Heart left ventricle (tissue), 16 donors: Measurements from ENCODE around the gene SCUBE2. TPM values are rescaled to one million over a fixed set of nuclear protein-coding genes. Genes with fewer than 3 reads are reported as not detected.
"Not testable (repeated sequence)": the region's sequence is repeated elsewhere in the genome, so short reads cannot be mapped to it uniquely, and the experiment has no call there.

Source experiments
- ATAC-seq, 4 donors: fragments of 200-7000 bp; cut with Tn5 transposase; one replicate each; pipeline ENCODE4 v1.9.1; 2020 to 2022; ENCODE audit warnings: moderate library complexity in 4 of 4, mild to moderate bottlenecking in 3 of 4, moderate number of reproducible peaks in 1 of 4
- DNase-seq, 5 donors: peaks; one replicate each; pipeline ENCODE4 v3.0.0-alpha.2; 2020
- H3K27ac ChIP-seq, 12 donors: fragments of 200-600 bp; sonication (generic) in 4 of 12; one replicate each; pipeline versions ENCODE4 v1.5.0 to v1.8.0; 2016 to 2022; ENCODE audit warnings: mild to moderate bottlenecking in 2 of 12
- H3K27me3 ChIP-seq, 9 donors: fragments of 200-600 bp; sonication (generic) in 2 of 9; one replicate each; pipeline versions ENCODE4 v1.5.1 to v1.8.0; 2016 to 2022; ENCODE audit warnings: mild to moderate bottlenecking in 3 of 9
- H3K36me3 ChIP-seq, 9 donors: fragments of 200-600 bp; sonication (generic) in 2 of 9; one replicate each; pipeline versions ENCODE4 v1.5.0 to v1.8.0; 2018 to 2022; ENCODE audit warnings: mild to moderate bottlenecking in 2 of 9
- H3K4me1 ChIP-seq, 12 donors: fragments of 200-600 bp; sonication (generic) in 4 of 12; one replicate each; pipeline versions ENCODE4 v1.5.0 to v1.8.0; 2016 to 2022; ENCODE audit warnings: mild to moderate bottlenecking in 3 of 12
- H3K4me3 ChIP-seq, 12 donors: fragments of 200-600 bp; sonication (generic) in 4 of 12; one replicate each; pipeline versions ENCODE4 v1.5.0 to v1.8.0; 2017 to 2022; ENCODE audit warnings: mild to moderate bottlenecking in 9 of 12, moderate library complexity in 4 of 12
- H3K9me3 ChIP-seq, 12 donors: fragments of 200-600 bp; sonication (generic) in 4 of 12; one replicate each; pipeline versions ENCODE4 v1.5.0 to v1.8.0; 2016 to 2022; ENCODE audit warnings: mild to moderate bottlenecking in 1 of 12
- CTCF ChIP-seq, 12 donors: fragments of 200-600 bp; sonication (generic) in 4 of 12; IDR thresholded peaks; one replicate each; pipeline versions ENCODE4 v1.5.0 to v1.8.0; 2018 to 2022; ENCODE audit warnings: antibody characterized with exemption in 12 of 12, mild to moderate bottlenecking in 5 of 12
- POLR2A ChIP-seq, 2 donors: fragments of 450-650 bp; IDR thresholded peaks; one replicate each; pipeline ENCODE4 v1.6.1; 2017; ENCODE audit warnings: antibody characterized with exemption in 2 of 2, mild to moderate bottlenecking in 2 of 2, moderate library complexity in 2 of 2
- WGBS, 4 donors: extraction: QIAGEN DNeasy Blood & Tissue Kit in 2 of 4; methylation state at CpG; one replicate each; pipeline versions ENCODE4 v1.1.5 to v1.1.7; 2013 to 2018; 5-methylcytosine and 5-hydroxymethylcytosine counted together
- intact Hi-C, 10 donors: fragments of 100-400 bp; cut with DNase I; formaldehyde crosslinking; loops; one replicate each; pipeline versions ENCODE4 v1.11.1 to v1.14.2; 2022
- polyA plus RNA-seq, 2 donors: library from polyadenylated mRNA; stranded (reverse); fragments of 200-250 nt; gene quantifications; one replicate each; pipeline ENCODE4 v1.2.3, GENCODE V29; 2013
- total RNA-seq, 9 donors: library from RNA; depleted of rRNA in 2 of 9; stranded (reverse); fragments of >200 nt in 2 of 9; fragmentation: NEBNext Ultra II Directional in 3 of 9; extraction: Animal tissue kit (Norgen Biotek cat#: 25700) in 3 of 9; gene quantifications; one replicate each; pipeline versions ENCODE4 v1.1.0 to v1.2.4, GENCODE V29; 2016 to 2023
- donor health status: ischemic (EF 13 %, LVEDD 7.1; RV severe dilation, severe dysfunction).
- donor health status: healthy with polysubstance abuse.
- donor health status: DM: no; HTN: yes; CAD: no.
- donor health status: DM: no; HTN: no; CAD: no.
- donor health status: ischemic (EF 25% LVEDD 6.9; RV normal size, moderate dysfunction).
- donor health status: ischemic (EF 25% LVEDD 5.7; RV mildly dilated, moderate dysfunction).
- donor health status: healthy.
- donor health status: DM: yes; HTN: yes; CAD: no.
- donor health status: ischemic (EF 35%, LVEDD 5.7; RV mildly dilated, moderate dysfunction).
- donor health status: nonischemic (EF 11% LVEDD 7.7; RV severe dilation, severe dysfunction).
- donor health status: DM: yes; HTN: yes; CAD: no.
- donor health status: PGD.
- donor health status: ischemic (EF 29% LVEDD 5.4; RV normal size, mild dysfunction).
- donor health status: nonischemic (EF 23%, LVEDD 6.1; RV moderate dilation, normal function).

Gene SCUBE2
- total and polyA plus RNA-seq, 11 donors: 0.08 to 4.3 (median 0.83) TPM

GRCh38 chr11:8985462-8985861, 105.9 kb downstream of the SCUBE2 start:
- intact Hi-C loops: no loop called here
- H3K4me1 ChIP-seq: peaks cover 0 to 10% (median 0%) of the 10 kb centered on the region in 12 donors
- no peaks in the 10 kb centered on the region for H3K27me3 ChIP-seq
- H3K27ac ChIP-seq: no peak overlapping the region
- no peaks in the 10 kb centered on the region for H3K9me3 ChIP-seq
- H3K36me3 ChIP-seq: no peaks in the 10 kb centered on the region
- ATAC-seq: no peak
- no peak for TF ChIP-seq CTCF (IDR thresholded peaks at IDR 0.05)
- TF ChIP-seq POLR2A (IDR thresholded peaks at IDR 0.05): no peak
- H3K4me3 ChIP-seq: no peak overlapping the region
- WGBS, 4 donors: 90 to 97% (median 95%) methylated on average over 5 of the region's 5 CpGs
- no peak for DNase-seq

- Histone ChIP-seq H3K9me3 (no peaks in the 10 kb centered on the region), H3K4me3 (no peak overlapping the region), H3K4me1 (no peaks in the 10 kb centered on the region), H3K36me3 (no peaks in the 10 kb centered on the region), H3K27ac (no peak overlapping the region), H3K27me3 (no peaks in the 10 kb centered on the region)
- WGBS, 4 donors: 70 to 84% (median 81%) methylated on average over 2 of the region's 2 CpGs
- no peak for ATAC-seq
- no peak for DNase-seq
- intact Hi-C loops: no loop called here
- TF ChIP-seq POLR2A (IDR thresholded peaks at IDR 0.05) (no peak), CTCF (IDR thresholded peaks at IDR 0.05) (no peak)
Measured at GRCh38 chr11:8983552-8983951, 107.8 kb downstream of the SCUBE2 start.

GRCh38 chr11:8980485-8980884, 110.9 kb downstream of the SCUBE2 start:
- DNase-seq (no peak), ATAC-seq (no peak)
- H3K4me3 ChIP-seq: no peak overlapping the region
- intact Hi-C loops: no loop called here
- H3K27me3 ChIP-seq: no peaks in the 10 kb centered on the region
- TF ChIP-seq POLR2A (IDR thresholded peaks at IDR 0.05): no peak
- TF ChIP-seq CTCF (IDR thresholded peaks at IDR 0.05): no peak
- H3K27ac ChIP-seq: no peak overlapping the region
- no peaks in the 10 kb centered on the region for H3K9me3 ChIP-seq
- no peaks in the 10 kb centered on the region for H3K4me1 ChIP-seq
- H3K36me3 ChIP-seq: no peaks in the 10 kb centered on the region
- WGBS, 4 donors: 81 to 86% (median 85%) methylated on average over 3 of the region's 3 CpGs

- intact Hi-C loops: not testable (repeated sequence)
- WGBS, 4 donors: 92 to 99% (median 96%) methylated on average over 4 to 5 of the region's 7 CpGs
Measured at GRCh38 chr11:8979365-8979764, 112.0 kb downstream of the SCUBE2 start.

GRCh38 chr11:8973121-8973520, 118.3 kb downstream of the SCUBE2 start:
- no peak for ATAC-seq
- H3K9me3 ChIP-seq: no peaks in the 10 kb centered on the region
- peaks cover 0 to 6% (median 0%) of the 10 kb centered on the region in 9 donors for H3K36me3 ChIP-seq
- TF ChIP-seq POLR2A (IDR thresholded peaks at IDR 0.05) (no peak), CTCF (IDR thresholded peaks at IDR 0.05) (no peak)
- H3K27me3 ChIP-seq: no peaks in the 10 kb centered on the region
- intact Hi-C loops: no loop called here
- no peak overlapping the region for H3K4me3 ChIP-seq
- WGBS, 4 donors: 74 to 81% (median 78%) methylated on average over 3 of the region's 3 CpGs
- no peaks in the 10 kb centered on the region for H3K4me1 ChIP-seq
- H3K27ac ChIP-seq: no peak overlapping the region
- DNase-seq: no peak

More at GRCh38 chr11:8979365-8979764, 112.0 kb downstream of the SCUBE2 start:
- H3K4me3 ChIP-seq, H3K36me3 ChIP-seq, DNase-seq, H3K27me3 ChIP-seq, H3K4me1 ChIP-seq, ATAC-seq, H3K9me3 ChIP-seq, H3K27ac ChIP-seq: not testable (repeated sequence)
